OCI-LY7 (cell line): Measurements from ENCODE around the gene HES2. TPM values are rescaled to one million over a fixed set of nuclear protein-coding genes. Genes with fewer than 3 reads are reported as not detected.

Experiments
- BruUV-seq: library from RNA; stranded (reverse); fragments of 400-500 nt; replicated peaks from 2 replicates; lab custom pipeline; 2021; lab: Mats Ljungman, UMichigan
- CTCF ChIA-PET: fragments of 300-600 bp; sonication (Branson Sonifier 250); formaldehyde crosslinking; loops from one replicate; lab custom pipeline; 2022; ENCODE audit warnings: antibody characterized with exemption; ENCODE audit not compliant: unreplicated experiment; lab: Charles Lee
- POLR2A ChIA-PET: fragments of 300-600 bp; sonication (Branson Sonifier 250); formaldehyde crosslinking; loops from one replicate; lab custom pipeline; 2022; ENCODE audit warnings: antibody characterized with exemption; lab: Charles Lee
- DNase-seq: peaks from one replicate; pipeline ENCODE4 v3.0.0-alpha.2; 2015; ENCODE audit warnings: low spot score
- H2AFZ ChIP-seq: fragments of 200-600 bp; sonication (generic), shearing (Covaris generic); 2 replicates; pipeline ENCODE4 v1.6.1; 2014; ENCODE audit warnings: mild to moderate bottlenecking, antibody characterized with exemption, low read length, moderate library complexity
- H3K27ac ChIP-seq: fragments of 200-600 bp; sonication (generic); 2 replicates; pipeline ENCODE4 v1.5.1; 2014; ENCODE audit warnings: mixed run types, low read depth, mild to moderate bottlenecking, moderate library complexity, low read length, inconsistent platforms; ENCODE audit not compliant: poor library complexity, severe bottlenecking
- H3K36me3 ChIP-seq: fragments of 200-600 bp; sonication (generic); 2 replicates; pipeline ENCODE4 v1.6.1; 2014; ENCODE audit warnings: mild to moderate bottlenecking, antibody characterized with exemption, low read length, moderate library complexity, mixed read lengths; ENCODE audit not compliant: insufficient read depth
- H3K4me1 ChIP-seq: fragments of 200-600 bp; sonication (generic); 2 replicates; pipeline ENCODE4 v1.5.1; 2014; ENCODE audit warnings: mild to moderate bottlenecking, low read length; ENCODE audit not compliant: insufficient read depth, poor library complexity, severe bottlenecking
- H3K4me2 ChIP-seq: fragments of 200-600 bp; sonication (generic); 2 replicates; pipeline ENCODE4 v1.6.1; 2014; ENCODE audit warnings: mild to moderate bottlenecking, low read length
- H3K4me3 ChIP-seq: fragments of 200-600 bp; sonication (generic); 2 replicates; pipeline ENCODE4 v1.5.1; 2014; ENCODE audit warnings: mild to moderate bottlenecking, low read depth, low read length; ENCODE audit not compliant: poor library complexity, severe bottlenecking
- H3K79me2 ChIP-seq: fragments of 200-600 bp; sonication (generic); 2 replicates; pipeline ENCODE4 v1.6.1; 2016; ENCODE audit warnings: low read depth, mild to moderate bottlenecking, low read length, moderate library complexity, mixed read lengths; ENCODE audit not compliant: insufficient read depth
- H3K9me2 ChIP-seq: fragments of 200-600 bp; sonication (generic); 2 replicates; pipeline ENCODE4 v1.6.1; 2016; ENCODE audit warnings: mild to moderate bottlenecking, low read length, mixed read lengths; ENCODE audit not compliant: insufficient read depth
- H3K9me3 ChIP-seq: fragments of 200-600 bp; sonication (generic); 2 replicates; pipeline ENCODE4 v1.6.1; 2014; ENCODE audit warnings: mild to moderate bottlenecking, mixed run types, low read length, mixed read lengths
- H4K20me1 ChIP-seq: fragments of 200-600 bp; sonication (generic); 2 replicates; pipeline ENCODE4 v1.6.1; 2014; ENCODE audit warnings: mild to moderate bottlenecking, antibody characterized with exemption, low read length, moderate library complexity, mixed read lengths; ENCODE audit not compliant: insufficient read depth
- CTCF ChIP-seq: fragments of 200-600 bp; sonication (generic); conservative IDR thresholded peaks from 2 replicates; pipeline ENCODE4 v1.5.1; 2014; ENCODE audit warnings: mild to moderate bottlenecking, antibody characterized with exemption, low read length, moderate library complexity, mixed read lengths
- EZH2phosphoT487 ChIP-seq: fragments of 200-600 bp; sonication (generic); IDR thresholded peaks from 2 replicates; pipeline ENCODE4 v1.6.1; 2018; ENCODE audit warnings: low read depth, borderline replicate concordance, mild to moderate bottlenecking, mixed run types, antibody characterized with exemption, low read length, moderate library complexity, mixed read lengths
- intact Hi-C: fragments of 100-400 bp; cut with micrococcal nuclease; formaldehyde crosslinking; loops from one replicate; pipeline ENCODE4 v1.10.0; 2022; ENCODE audit not compliant: unreplicated experiment
- total RNA-seq, 2 experiments: library from RNA; depleted of rRNA in 1 of 2; stranded (reverse); fragments of >200 nt in 1 of 2; shearing (Covaris generic) in 1 of 2; gene quantifications; 2 replicates each; pipeline ENCODE4 v1.2.3, GENCODE V29; 2014 to 2022

The HES2 gene
- total RNA-seq, 2 experiments from 2014 or later, result not detected

GRCh38 chr1:6408023-6408422, 11.7 kb downstream of the HES2 start:
- DNase-seq, result no peak
- intact Hi-C loops, result loop anchor here (10.0 kb wide), 1 partner anchor 63 kb away; no protein-coding TSS in a partner anchor
- Histone ChIP-seq H3K79me2 (no peaks in the 10 kb centered on the region), H3K4me3 (no peak overlapping the region), H4K20me1 (no peaks in the 10 kb centered on the region), H2AFZ (no peak overlapping the region), H3K9me2 (no peaks in the 10 kb centered on the region), H3K4me1 (no peaks in the 10 kb centered on the region), H3K9me3 (no peaks in the 10 kb centered on the region), H3K4me2 (no peak overlapping the region), H3K36me3 (no peaks in the 10 kb centered on the region), H3K27ac (no peak overlapping the region)
- POLR2A ChIA-PET, result interaction anchor here (0.7 kb wide), 1 partner anchor 170 kb away, joined by 4 read pairs; no protein-coding TSS in a partner anchor
- no TSS peak for BruUV-seq
- CTCF ChIA-PET, result no interaction called here
- no peak for TF ChIP-seq EZH2phosphoT487
- TF ChIP-seq CTCF, result no peak

- no peaks in the 10 kb centered on the region for H3K36me3 ChIP-seq
- intact Hi-C loops, result loop anchor here (10.0 kb wide), 1 partner anchor 57 kb away; no protein-coding TSS in a partner anchor
- no peak overlapping the region for H2AFZ ChIP-seq
- H3K4me3 ChIP-seq, result no peak overlapping the region
- CTCF ChIA-PET, result no interaction called here
- no peak overlapping the region for H3K4me2 ChIP-seq
- H3K4me1 ChIP-seq, result no peaks in the 10 kb centered on the region
- no peak overlapping the region for H3K27ac ChIP-seq
- H3K9me2 ChIP-seq, result no peaks in the 10 kb centered on the region
- POLR2A ChIA-PET, result interaction anchor here (0.6 kb wide), 1 partner anchor 41 kb away, joined by 3 read pairs; no protein-coding TSS in a partner anchor
- no peaks in the 10 kb centered on the region for H3K79me2 ChIP-seq
- DNase-seq, result no peak
- TF ChIP-seq CTCF, result no peak
- no peak for TF ChIP-seq EZH2phosphoT487
- BruUV-seq, result no TSS peak
- H3K9me3 ChIP-seq, result no peaks in the 10 kb centered on the region
- no peaks in the 10 kb centered on the region for H4K20me1 ChIP-seq
Observed at GRCh38 chr1:6401673-6402072, 18.0 kb downstream of the HES2 start.

GRCh38 chr1:6399294-6399693, 20.4 kb downstream of the HES2 start:
- no peak for TF ChIP-seq EZH2phosphoT487
- TF ChIP-seq CTCF, result no peak
- DNase-seq, result no peak
- Histone ChIP-seq H3K9me2 (no peaks in the 10 kb centered on the region), H4K20me1 (no peaks in the 10 kb centered on the region), H3K4me1 (peaks cover 1% of the 10 kb centered on the region), H3K9me3 (no peaks in the 10 kb centered on the region), H2AFZ (no peak overlapping the region), H3K4me2 (no peak overlapping the region), H3K79me2 (no peaks in the 10 kb centered on the region), H3K4me3 (no peak overlapping the region), H3K36me3 (no peaks in the 10 kb centered on the region), H3K27ac (no peak overlapping the region)
- CTCF ChIA-PET, result no interaction called here
- intact Hi-C loops, result no loop called here
- POLR2A ChIA-PET, result no interaction called here
- BruUV-seq, result no TSS peak
